Measurements from ENCODE around the gene GPR157.

The GPR157 gene

GRCh38 chr1:9151328-9151860 is 22.5 kb upstream of the GPR157 start:
- H3K27me3 ChIP-seq (replicated peaks): no peaks in the 10 kb centered on the region
- DNase-seq: no peak
- H3K36me3 ChIP-seq (replicated peaks): peaks cover 63% of the 10 kb centered on the region
- H3K4me3 ChIP-seq (ENCODE audit: low read depth, low read length): no peak overlapping the region
- in situ Hi-C loops (cut with HindIII; ENCODE audit: low pct_ligation_motif_present, low sequenced_read_pairs): no loop called here
- no peak for TF ChIP-seq CTCF (IDR thresholded peaks at IDR 0.05; ENCODE audit: low read depth, low read length, missing control alignments)
- no peak overlapping the region for H3K27ac ChIP-seq

DNA sequence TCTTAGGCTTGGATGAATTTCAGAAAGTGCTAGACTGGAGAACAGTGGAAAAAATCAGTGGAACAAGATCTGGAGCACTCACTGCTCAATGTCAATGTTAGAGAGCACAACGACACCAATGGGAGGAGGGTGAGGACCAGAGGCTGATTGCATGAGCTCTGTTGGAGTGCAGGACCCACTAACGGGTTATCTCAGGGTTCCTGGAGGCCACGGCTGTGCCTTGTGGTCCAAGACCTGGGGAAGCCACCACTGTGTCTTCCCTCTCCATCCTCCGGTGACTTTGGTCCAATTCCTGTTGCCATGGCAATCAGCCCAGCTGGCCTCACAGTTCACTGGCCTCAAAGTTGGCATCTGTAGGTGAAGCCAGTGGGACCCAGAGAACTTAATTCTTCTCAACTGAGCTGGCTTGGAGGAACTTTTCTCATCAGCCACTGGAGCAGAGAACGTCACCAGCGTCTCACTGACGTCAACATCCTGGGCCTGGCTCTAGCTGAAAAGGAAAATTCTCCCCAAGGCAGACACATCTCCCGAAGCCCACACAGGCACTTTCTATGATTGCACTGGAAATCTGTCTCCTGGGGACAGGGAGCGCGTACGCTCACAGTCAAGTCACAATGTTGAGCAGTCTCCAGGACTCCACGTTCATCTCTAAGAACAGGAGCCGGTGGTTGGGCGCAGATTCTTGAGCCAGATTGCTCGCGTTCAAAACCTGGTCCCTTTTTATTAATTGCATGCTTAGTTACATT is 21.9 kb upstream of the GPR157 start:
- no peak for TF ChIP-seq CTCF (IDR thresholded peaks at IDR 0.05; ENCODE audit: low read depth, low read length, missing control alignments)
- no peak for DNase-seq
- in situ Hi-C loops (cut with HindIII; ENCODE audit: low pct_ligation_motif_present, low sequenced_read_pairs): no loop called here
- no peak overlapping the region for H3K4me3 ChIP-seq (ENCODE audit: low read depth, low read length)
- peaks cover 61% of the 10 kb centered on the region for H3K36me3 ChIP-seq (replicated peaks)
- no peaks in the 10 kb centered on the region for H3K27me3 ChIP-seq (replicated peaks)
- H3K27ac ChIP-seq: no peak overlapping the region

DNA sequence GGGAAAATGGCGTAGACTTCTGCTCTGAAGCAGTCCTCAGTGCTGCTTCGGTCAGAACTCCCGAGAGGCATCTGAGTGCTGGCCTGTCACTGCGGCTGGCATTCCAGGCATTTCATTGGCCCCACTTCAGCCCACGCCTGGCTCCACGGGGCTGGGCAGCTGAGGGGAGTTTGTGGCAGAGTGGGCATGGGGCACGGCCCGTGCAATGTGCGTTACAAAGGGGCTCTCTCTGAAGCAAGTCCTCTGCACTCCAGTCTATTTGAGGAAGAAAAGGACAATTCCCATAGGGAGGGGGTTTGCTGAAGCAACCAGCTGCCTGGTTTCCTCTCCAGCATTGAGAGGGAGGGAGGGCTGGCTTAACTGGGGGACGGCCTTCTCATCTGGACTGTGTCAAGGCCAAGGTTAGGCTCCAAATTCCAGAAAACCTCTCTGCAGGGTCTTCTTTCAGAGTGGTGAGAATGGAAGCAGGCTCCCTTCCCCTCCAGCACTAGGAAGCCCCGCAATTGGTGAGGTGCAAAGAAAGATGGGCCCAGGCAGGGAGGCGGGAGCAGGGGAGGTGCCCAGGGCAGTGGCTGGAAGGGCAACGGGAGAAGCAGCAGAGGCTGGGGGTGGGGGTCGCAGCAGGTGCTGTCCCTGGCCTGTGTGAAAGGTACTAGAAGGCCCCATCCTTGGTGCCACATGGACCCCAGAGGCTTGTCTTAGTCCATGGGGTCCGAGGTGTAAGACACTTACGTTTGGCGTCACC is 21.1 kb upstream of the GPR157 start:
- DNase-seq: no peak
- no peak overlapping the region for H3K27ac ChIP-seq
- in situ Hi-C loops (cut with HindIII; ENCODE audit: low pct_ligation_motif_present, low sequenced_read_pairs): no loop called here

GRCh38 chr1:9149151-9149550 is 20.2 kb upstream of the GPR157 start:
- Histone ChIP-seq H3K4me3 (ENCODE audit: low read depth, low read length) (no peak overlapping the region), H3K27ac (no peak overlapping the region), H3K27me3 (replicated peaks) (no peaks in the 10 kb centered on the region), H3K36me3 (replicated peaks) (peaks cover 63% of the 10 kb centered on the region)
- in situ Hi-C loops (cut with HindIII; ENCODE audit: low pct_ligation_motif_present, low sequenced_read_pairs): no loop called here
- TF ChIP-seq CTCF (IDR thresholded peaks at IDR 0.05; ENCODE audit: low read depth, low read length, missing control alignments): no peak
- no peak for DNase-seq

More for the DNA sequence above, 21.1 kb upstream of the GPR157 start:
- Histone ChIP-seq H3K36me3 (replicated peaks) (peaks cover 63% of the 10 kb centered on the region), H3K27me3 (replicated peaks) (no peaks in the 10 kb centered on the region), H3K4me3 (ENCODE audit: low read depth, low read length) (no peak overlapping the region)
- TF ChIP-seq CTCF (IDR thresholded peaks at IDR 0.05; ENCODE audit: low read depth, low read length, missing control alignments): no peak

GRCh38 chr1:9146156-9146555 is 17.3 kb upstream of the GPR157 start:
- no peaks in the 10 kb centered on the region for H3K27me3 ChIP-seq (replicated peaks)
- H3K36me3 ChIP-seq (replicated peaks): peaks cover 39% of the 10 kb centered on the region
- TF ChIP-seq CTCF (IDR thresholded peaks at IDR 0.05; ENCODE audit: low read depth, low read length, missing control alignments): no peak
- no peak overlapping the region for H3K4me3 ChIP-seq (ENCODE audit: low read depth, low read length)
- H3K27ac ChIP-seq: no peak overlapping the region
- DNase-seq: no peak
- in situ Hi-C loops (cut with HindIII; ENCODE audit: low pct_ligation_motif_present, low sequenced_read_pairs): no loop called here
